Stimulated activated CD4-positive, alpha-beta T cell treated with anti-CD3 and anti-CD28 coated beads, TNF-alpha, amount 100 ng/mL, for 48 hours (primary cell): ENCODE data around the gene SEC14L1.

Source experiments
- DNase-seq, 3 donors: peaks; one replicate each; pipeline ENCODE4 v3.0.0-alpha.2; 2020; ENCODE audit warnings: low read depth in 3 of 3

Gene SEC14L1

DNA sequence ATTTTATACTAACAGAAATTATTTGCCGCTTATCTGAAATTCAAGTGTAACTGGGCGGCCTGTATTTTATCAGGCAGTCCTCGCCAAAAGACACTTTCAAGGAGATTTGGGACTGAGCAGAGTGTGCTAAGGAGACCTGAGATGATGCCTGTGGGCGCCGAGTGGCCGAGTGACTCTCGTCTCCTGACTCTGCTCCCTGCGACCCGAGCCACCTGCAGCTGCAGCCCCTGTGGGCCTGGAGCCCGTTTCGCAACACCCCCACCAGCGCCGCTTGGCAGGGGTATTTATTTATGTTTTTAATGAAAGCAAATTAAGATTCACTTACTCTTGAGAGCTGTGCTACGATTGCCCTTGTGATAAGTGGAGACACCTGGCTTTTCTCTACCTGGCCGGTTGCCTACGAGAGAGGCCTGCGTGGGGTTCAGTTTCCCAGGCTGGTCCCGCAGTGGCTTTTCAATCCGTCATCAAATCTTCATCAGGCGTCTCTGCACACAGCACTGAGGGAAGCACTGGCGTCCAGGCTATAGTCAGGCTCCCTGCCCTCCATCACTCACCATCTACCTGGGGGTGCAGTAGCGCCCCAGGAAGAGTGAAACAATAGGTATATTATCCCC is 124.0 kb downstream of the SEC14L1 start:
- DNase-seq: no peak

DNA sequence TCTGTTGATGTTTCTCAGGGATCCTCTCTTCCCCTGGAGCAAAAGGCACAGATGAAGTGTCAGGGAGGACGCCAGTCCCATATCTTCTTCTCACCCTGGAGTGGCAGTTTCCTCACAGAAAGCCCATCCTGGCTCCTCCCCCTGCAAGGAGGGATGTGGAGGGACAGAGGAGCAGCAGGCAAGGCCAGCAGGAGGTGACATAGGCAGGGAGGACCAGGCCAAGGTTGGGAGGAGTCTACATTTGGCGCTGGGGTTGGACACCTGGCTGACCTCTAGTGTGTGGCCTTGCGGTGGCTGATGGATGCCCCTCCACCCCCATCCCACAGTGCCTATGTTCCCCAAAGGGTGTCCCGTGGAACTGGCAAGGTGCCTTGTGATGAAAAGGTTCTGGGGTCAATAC is 125.4 kb downstream of the SEC14L1 start:
- DNase-seq: no peak
